Retina (tissue), 1 donor: ENCODE data around the gene CCDC144A.
"Not testable (repeated sequence)": the region's sequence is repeated elsewhere in the genome, so short reads cannot be mapped to it uniquely, and the experiment has no call there.

ENCODE experiments used
- DNase-seq: peaks from one replicate; pipeline ENCODE4 v3.0.0-alpha.2; 2016

Gene CCDC144A

DNA sequence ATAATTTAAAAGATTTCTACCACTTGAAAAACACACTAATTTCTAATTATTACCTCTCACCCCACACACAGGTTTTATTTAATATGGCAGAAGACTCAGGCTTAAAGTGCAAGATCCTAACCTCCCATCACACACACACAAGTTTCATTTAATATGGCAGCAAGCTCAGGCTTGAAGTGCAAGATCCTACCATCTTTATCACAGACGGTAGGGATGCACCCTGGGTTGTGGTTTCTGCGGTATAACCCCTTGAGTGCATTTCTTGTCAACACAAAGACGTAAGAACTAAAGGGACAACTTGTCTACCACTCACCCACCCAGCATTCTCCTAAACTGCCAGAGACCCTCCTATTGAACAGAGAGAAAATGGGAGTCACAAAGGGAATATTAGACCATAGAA lies 68.1 kb downstream of the CCDC144A start:
- not testable (repeated sequence) for DNase-seq

DNA sequence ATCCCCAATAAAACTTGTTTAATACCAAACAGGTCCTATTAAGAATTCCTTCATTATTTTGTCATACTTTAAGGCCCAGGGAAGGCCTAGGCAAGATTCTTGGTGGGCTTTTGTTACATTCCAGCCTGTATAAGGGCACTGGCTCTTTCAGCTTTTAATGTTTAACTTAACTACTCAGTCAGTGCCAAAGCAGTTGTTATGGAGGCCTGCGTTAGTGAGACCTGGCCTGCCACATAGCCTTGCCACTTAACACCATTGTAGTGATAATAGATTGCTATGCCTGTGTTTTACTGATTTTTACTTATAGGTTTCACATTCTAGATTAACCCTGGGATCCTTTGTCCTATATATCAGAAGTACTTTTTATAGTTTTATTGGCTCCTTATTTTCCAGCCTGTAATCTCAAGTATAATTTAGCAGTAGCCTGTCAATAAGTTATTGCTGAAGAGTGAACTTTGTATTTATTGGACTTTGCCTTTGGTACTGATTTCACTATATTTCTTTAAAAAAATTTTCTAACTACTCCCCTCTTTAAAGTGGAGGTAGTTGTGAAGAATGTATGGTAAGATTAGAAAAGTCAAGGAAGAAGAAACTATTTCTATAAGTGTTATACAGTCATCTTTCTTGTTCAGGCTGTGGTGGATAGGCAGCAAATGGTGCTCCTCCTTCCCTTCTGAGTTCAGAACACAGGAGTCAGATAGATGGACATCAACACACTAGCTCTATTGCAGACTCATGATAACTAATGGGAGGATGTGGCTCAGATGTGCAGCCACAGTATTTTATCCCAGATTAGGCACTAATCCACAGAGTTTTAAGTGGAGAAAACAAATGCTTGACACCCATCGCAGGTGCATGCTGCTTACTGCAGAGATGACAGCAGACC lies 78.5 kb downstream of the CCDC144A start:
- DNase-seq = not testable (repeated sequence)

DNA sequence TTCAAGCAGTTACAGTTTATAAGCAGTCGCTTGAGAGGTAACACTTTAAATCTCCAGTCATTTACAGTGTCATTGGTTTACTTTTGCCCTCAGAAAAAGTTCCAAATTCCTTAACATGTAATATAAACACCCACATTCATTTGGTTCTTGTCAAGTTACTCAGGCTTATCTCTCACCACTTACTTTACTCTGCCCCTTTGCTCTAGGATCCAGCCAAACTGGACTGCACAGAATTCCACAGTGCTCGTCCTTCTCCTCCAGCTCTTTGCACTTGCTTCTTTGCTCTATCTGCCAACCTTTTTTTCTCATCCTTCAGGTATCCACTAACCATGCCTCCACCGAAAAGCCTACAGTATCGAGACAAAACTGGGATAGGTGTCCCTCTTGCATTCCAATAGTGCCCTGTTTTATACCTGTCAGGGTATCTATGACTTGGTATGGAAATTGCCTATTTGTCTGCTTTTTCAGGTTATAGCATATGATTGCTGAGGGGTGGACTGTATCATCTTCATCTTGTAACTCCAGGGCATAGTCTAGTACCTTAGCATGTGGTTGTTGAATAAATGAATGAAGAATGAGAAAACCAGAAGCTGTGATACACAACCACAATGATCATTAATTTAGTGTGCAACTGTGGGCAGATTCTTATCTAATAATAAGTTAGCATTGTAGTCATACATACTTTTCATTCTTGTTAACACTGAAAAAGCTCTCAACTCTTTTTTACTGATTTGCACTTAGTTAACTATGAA lies 82.5 kb downstream of the CCDC144A start:
- not testable (repeated sequence) for DNase-seq

DNA sequence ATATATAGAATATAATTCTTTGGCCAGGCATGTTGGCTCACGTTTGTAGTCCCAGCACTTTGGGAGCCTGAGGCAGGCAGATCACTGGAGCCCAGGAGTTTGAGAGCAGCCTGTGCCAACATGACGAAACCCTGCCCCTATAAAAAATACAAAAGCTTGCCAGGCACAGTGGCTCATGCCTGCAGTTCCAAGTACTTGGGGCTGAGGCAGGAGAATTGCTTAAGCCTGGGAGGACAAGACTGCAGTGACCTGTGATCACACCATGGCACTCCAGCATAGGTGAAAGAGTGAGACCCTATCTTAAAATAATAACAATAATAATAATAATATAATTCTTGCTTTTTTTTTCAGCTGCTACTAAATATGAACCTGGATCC lies 83.1 kb downstream of the CCDC144A start:
- not testable (repeated sequence) for DNase-seq

DNA sequence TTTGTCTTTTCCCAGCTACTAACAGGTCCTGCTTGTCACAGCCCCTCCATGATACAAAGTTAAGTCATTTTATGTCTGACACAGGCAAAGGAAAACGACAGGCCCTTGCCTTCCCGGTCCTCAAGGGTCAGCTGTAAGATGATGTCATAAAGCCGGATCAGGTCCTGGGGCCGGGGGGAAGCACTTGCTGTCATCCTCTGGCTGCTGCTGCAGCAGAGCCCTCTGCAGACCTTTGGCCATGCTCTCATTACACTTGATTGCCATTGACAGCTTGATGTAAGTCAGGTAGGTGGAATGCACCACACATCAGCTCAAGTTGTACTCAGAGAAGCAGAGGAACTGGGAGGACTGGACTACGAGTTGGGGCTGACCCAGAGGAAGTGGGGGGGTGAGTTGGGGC lies 97.8 kb downstream of the CCDC144A start:
- not testable (repeated sequence) for DNase-seq

DNA sequence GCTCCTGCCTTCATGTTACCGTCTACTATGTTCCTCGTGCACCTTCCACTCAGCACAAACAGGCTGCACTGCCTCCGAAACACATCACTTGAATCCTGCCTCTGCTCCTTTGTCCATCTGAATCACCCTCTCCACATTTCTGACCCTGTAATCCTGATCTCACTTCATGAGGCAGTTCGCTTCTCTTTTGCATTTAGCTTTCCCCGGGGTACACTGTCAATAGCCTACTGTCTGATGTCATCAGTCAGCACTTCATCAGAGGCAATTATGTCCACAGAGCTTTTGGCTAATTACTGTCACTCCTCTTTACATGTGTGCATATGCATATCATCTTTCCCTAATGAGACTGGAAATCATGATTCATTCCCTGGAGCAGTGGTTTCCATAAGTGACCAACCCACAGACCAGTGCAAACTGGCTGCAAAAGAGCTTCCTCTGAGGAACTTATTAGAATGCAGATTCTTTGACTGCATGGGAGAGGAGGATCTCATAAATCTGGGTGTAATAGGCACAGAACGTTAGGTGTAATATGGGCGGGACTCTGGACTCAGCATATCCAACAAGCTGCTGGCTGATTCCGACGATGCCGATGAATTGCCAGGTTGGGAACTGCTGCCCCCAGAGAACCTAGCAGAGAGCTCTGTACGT lies 99.0 kb downstream of the CCDC144A start:
- DNase-seq = not testable (repeated sequence)

DNA sequence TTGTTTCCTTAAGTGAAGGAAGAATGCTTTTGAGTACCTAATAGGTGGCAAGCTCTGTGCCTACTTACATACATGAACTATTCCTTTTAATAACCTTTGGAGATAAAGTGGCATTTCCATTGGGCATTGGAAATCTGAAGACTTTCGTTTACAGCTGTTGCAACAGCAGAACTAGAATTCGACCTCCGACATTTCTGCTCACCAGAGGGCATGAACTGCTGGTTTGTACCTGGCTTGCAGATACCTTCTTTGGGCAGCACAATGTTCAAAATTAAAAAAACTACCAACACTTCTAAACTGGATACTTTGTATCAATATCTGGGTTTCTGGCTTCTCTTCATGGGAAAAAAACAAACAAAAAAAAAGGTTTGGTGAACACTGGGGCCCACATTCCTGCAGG lies 99.6 kb downstream of the CCDC144A start:
- DNase-seq = not testable (repeated sequence)

DNA sequence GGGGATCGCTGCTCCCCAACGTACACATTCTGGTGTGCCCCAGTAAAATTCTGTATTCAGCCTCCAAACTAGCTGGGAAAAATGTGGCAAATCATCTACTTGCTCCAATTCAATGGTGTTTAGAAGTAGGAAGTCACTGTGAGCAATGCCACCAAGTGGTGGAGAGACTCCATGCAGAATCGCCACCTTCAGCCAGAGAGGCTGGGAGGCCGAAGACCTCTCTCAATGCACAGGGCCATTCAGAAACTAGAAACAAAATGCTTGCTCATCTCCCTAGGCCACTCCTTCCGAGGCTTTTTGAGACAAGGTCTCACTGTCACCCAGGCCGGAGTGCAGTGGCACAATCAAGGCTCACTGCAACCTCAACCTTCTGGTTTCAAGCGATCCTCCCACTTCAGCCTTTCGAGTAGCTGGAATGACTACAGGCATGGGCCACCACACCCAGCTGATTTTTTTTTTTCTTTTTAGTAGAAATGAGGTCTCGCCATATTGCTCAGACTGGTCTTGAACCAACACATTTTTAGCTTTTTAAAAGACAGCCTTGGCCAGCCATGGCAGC lies 100.4 kb downstream of the CCDC144A start:
- not testable (repeated sequence) for DNase-seq

DNA sequence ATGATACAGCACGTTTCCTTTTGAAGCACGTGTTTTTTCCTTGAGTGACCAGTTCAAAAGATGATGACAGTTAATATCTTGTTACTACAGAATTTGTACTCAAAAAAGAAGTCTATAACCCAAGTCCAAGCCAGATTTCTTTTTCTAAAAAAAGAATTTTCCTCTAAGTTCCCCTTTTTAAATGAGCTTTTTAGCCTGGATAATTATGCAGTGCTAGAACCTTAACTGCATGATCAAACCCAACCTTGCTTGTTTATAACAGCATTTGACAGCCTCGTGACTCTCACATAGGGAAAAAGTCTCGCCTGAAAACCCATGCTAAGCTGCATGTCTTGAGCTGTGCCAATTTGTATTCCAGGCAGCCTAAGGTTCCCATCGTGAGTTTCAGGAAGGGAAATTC lies 104.2 kb downstream of the CCDC144A start:
- DNase-seq = not testable (repeated sequence)

DNA sequence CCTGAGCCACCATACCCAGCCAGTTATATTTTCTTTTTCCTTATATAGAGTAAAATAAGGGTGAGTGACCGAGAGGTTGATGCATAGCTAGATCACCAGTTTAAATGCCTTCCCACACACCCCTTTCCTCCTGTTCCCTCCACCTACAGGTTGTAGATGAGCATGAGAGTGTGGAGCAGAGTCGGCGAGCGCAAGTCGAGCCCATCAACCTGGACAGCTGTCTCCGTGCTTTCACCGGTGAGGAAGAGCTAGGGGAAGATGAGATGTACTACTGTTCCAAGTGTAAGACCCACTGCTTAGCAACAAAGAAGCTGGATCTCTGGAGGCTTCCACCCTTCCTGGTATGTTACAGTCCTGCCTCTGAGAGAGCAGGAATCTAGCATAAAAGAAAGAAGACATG lies 105.9 kb downstream of the CCDC144A start:
- not testable (repeated sequence) for DNase-seq

DNA sequence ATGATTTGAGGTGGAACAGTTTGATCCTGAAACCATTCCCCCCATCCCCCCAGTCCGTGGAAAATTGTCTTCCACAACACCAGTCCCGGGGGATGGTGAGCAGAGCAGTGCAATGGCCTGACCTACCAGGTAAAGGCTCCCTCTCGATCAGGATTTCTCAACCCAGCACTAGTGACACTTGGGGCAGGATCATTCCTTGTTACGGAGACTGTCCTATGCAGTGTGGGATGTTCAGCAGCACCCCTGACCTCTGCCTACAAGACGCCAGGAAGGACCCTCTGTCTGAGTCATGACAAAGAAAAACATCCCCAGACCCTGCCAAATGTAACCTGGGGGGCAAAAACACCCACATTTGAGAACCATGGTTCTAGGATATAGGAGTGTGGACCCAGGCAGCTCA lies 114.8 kb downstream of the CCDC144A start:
- not testable (repeated sequence) for DNase-seq

DNA sequence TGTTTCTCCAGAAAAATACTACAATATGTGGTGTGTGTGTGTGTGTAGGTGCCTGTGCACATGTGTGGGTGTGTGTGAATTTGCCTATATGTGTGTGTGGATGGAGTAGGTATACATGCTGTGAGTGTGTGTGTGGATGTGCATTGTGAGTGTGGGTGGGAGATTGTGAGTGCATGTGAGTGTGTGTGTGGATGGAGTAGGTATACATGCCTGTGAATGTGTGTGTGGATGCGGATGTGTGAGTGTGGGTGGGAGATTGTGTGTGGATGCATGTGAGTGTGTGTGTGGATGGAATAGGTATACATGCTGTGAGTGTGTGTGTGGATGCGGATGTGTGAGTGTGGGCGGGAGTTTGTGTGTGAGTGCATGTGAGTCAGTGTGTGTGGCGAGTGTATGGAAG lies 116.6 kb downstream of the CCDC144A start:
- not testable (repeated sequence) for DNase-seq

DNA sequence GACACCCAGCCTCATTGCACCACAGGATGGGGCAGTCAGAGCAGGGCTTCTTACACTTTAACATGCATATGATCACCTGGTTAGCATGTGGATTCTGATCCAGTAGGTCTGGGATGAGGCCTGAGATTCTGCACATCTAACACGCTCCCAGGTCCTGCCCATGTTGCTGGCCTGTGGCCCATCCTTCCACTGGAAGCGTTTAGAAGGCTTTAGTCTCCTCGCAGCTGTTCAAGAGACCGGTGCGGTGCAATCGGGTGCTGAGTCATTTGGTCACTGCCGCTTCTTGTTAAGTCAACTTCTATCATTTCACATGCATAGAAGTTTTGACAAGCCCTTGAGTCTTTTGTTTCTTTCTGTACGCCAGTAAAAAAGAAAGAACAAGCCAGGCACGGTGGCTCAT lies 117.6 kb downstream of the CCDC144A start:
- DNase-seq = not testable (repeated sequence)

DNA sequence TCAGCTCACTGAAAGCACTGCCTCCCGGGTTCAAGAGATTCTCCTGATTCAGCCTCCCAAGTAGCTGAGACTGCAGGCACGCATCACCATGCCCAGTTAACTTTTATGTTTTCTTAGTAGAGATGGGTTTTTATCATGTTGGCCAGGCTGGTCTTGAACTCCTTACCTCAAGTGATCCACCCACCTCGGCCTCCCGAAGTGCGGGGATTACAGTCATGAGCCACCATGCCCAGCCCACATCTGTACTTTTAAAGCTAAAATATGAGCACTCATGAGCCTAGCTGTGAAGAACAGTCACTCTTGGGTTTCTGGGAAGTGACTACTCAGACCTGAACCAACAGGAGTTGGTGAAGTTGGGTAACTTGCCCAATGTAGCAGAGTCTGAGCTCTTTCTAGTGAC lies 120.2 kb downstream of the CCDC144A start:
- DNase-seq = not testable (repeated sequence)

DNA sequence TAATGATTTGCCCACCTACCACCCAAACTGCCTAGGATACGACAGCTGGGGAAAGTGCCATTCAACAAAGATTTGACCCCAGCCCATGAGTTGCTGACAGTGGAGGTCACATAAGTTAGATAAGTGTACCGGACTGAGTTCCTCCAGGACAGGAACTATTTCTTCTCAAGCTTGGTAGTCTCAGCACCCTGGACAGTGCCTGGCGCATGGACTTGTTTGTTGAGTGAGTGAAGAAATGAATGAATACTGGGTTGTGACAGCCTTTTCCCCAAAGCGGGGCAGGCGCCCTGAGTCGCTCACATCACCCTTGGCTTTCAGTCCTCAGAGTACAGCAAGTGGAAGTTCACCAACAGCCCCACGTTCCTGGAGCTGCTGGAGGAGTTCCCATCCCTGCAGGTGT lies 122.1 kb downstream of the CCDC144A start:
- DNase-seq = not testable (repeated sequence)

DNA sequence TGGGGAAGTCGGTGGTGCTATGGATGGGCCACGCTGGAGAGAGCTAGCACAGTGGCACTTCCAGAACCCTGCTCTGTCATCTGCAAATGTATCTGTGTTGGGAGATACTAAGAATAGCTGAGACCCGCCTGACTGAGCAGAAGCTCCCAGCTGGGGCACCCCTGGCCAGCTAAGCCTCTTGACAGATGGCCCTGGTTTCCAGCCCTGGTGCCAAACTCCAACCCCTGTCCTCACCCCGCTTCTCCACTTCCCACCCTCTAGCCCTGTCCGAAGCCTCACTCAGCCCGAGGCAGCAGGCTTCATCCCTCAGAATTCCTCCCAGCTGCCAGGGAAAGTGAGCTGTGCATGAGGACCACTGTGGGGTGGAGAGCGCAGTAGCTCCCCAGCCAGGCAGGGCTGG lies 124.4 kb downstream of the CCDC144A start:
- no peak for DNase-seq

DNA sequence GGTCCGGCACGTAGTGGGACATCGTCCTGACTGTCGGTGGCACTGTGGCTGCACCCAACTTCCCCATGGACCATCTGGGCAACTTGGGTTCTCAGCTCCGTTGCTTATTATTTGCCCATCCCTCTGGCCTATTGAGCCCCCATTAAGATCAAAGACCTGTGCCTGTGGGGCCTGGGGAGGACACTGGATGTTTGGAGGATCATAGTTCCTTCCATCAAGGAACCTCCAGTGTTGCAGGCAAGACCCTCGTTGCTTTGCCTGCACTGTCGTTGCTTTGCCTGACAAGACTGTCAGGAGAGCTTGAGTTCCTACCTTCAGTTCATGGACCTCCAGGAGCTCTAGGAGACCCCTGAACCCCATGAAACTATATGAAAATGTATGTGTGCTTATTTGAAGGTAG lies 127.2 kb downstream of the CCDC144A start:
- no peak for DNase-seq

DNA sequence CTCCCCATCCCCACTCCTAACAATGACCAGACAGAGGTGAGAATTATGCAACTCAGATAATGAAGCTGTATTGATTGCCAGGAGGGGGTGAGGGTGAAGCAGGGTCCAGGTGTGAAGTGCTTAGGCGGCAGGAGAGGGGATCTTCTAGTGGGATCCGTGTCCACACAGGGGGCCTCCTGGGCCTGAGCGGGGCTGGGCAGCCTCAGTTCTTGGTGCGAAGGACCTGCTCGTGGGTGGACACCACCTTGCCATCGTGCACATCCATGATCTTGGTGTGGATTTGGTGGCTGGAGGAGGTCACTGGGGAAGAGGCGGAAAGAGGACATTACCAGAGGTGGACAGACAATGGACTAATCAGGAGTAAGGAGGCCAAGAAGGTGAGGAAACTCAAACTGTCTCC lies 127.9 kb downstream of the CCDC144A start:
- not testable (repeated sequence) for DNase-seq

DNA sequence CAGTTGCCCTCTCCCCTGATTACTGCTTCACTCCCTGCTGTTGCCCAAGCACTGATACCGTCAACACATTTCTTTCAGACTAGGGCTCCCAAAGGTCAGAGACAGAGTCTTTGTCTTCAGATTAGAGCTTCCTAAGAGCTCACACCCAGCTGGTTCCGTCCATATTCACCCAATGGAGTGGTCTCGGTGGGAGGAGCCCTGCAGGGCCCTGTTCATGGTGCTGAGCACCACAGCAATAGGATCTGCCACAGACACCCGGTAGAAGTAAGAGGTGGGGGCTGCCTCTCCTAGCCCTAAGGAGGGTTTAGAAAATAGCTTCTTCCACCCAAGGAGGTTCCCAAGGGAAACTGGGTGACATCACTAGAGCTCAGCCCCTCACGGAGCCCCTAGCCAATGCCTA lies 128.3 kb downstream of the CCDC144A start:
- no peak for DNase-seq

DNA sequence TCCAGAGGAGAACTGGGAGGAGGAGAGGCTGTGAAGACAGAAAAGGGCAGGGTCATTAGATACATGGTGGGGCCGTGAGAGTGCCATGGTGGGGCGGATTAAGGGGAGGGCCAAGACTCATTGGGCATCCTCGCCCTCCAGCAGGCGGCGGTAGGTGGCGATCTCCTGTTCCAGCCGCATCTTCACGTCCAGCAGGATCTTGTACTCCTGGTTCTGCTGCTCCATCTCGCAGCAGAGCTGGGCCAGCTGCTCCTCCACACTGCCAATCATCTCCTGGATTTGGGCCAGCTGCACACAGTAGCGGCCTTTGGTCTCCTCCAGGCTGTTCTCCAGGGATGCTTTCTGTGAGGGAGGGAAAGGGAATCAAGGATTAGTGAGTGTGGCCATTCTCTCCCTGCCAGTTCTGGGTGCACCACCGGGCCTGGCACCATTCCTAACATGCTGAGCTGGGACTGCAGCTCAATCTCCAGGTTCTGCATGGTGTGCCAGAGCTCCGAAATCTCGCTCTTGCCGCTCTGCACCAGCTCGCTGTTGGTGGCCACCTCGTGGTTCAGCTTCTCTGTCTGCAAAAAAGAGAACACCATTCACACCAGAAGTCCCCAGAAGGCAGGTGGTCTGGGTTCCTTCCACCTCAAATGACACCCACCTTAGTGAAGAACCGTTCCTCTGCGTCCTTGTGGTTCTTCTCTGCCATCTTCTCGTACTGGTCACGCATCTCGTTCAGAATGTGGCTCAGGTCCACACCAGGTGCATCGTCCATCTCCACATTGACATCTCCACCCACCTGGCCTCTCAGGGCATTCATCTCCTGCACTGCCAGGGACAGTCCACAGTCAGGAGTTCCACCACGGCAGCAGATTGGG lies 129.0 kb downstream of the CCDC144A start:
- DNase-seq = no peak

DNA sequence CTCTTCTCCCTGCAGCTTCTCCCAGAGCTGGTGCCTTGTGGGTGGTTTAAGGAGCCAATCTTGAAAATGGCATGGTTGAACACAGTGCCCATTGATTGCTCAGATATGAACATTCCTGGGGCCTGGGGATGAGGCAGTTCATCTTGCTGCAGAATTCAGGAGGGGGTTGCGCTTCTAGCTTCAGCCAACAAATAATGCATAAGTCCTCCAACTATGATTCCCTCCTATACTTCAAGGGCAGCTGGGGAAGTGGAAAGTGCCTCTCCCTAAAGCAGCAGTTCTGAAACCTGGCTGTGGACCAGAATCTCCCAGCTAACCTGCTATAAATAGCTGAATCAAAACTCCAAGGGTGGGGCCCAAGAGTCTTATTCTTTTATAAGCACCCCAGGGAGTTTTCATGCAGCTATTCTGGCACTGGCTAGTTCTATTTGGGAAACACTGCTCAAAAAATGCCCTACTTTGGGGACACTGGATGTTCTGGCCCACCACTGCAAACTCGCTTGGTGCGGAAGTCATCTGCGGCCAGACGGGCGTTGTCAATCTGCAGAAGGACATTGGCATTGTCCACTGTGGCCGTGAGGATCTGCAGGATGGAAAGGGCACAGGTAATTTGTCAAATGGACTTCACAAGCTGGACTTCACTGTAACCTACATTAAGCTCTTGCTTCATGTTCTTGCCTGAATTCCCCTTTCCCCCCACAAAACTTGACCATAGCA lies 130.3 kb downstream of the CCDC144A start:
- no peak for DNase-seq
